H9 (cell line): Measurements from ENCODE around the gene SLC28A3. TPM values are rescaled to one million over a fixed set of nuclear protein-coding genes. Genes with fewer than 3 reads are reported as not detected.

Experiments
- DNase-seq: peaks from one replicate; pipeline ENCODE4 v3.0.0-alpha.2; 2017
- H2AFZ ChIP-seq: one replicate; pipeline ENCODE4 v1.6.1; 2013; ENCODE audit warnings: mild to moderate bottlenecking, low read length, control low read depth, moderate library complexity
- H2AK5ac ChIP-seq: 2 replicates; pipeline ENCODE4 v1.6.1; 2013; ENCODE audit warnings: low read length, control low read depth, mixed read lengths; ENCODE audit not compliant: insufficient read length
- H2BK120ac ChIP-seq: one replicate; pipeline ENCODE4 v1.6.1; 2013; ENCODE audit warnings: low read depth, mild to moderate bottlenecking, low read length, control low read depth, inconsistent platforms; ENCODE audit not compliant: poor library complexity, severe bottlenecking
- H2BK12ac ChIP-seq: 2 replicates; pipeline ENCODE4 v1.6.1; 2013; ENCODE audit warnings: low read length, control low read depth, mixed read lengths, low read depth; ENCODE audit not compliant: insufficient read length
- H2BK15ac ChIP-seq: 2 replicates; pipeline ENCODE4 v1.6.1; 2013; ENCODE audit warnings: low read depth, low read length, control low read depth
- H2BK20ac ChIP-seq: one replicate; pipeline ENCODE4 v1.6.1; 2013; ENCODE audit warnings: low read depth, mild to moderate bottlenecking, low read length, control low read depth, inconsistent platforms; ENCODE audit not compliant: poor library complexity, severe bottlenecking
- H2BK5ac ChIP-seq: 2 replicates; pipeline ENCODE4 v1.6.1; 2013; ENCODE audit warnings: low read length, control low read depth, mixed read lengths; ENCODE audit not compliant: insufficient read length
- H3K14ac ChIP-seq: 2 replicates; pipeline ENCODE4 v1.6.1; 2013; ENCODE audit warnings: low read length, control low read depth; ENCODE audit not compliant: insufficient read depth
- H3K18ac ChIP-seq: 2 replicates; pipeline ENCODE4 v1.6.1; 2013; ENCODE audit warnings: low read depth, mild to moderate bottlenecking, mixed read lengths, low read length, control low read depth; ENCODE audit not compliant: insufficient read length
- H3K23ac ChIP-seq: 2 replicates; pipeline ENCODE4 v1.6.1; 2013; ENCODE audit warnings: low read length, control low read depth, mixed read lengths, low read depth; ENCODE audit not compliant: insufficient read length
- H3K23me2 ChIP-seq: 2 replicates; pipeline ENCODE4 v1.6.1; 2013; ENCODE audit warnings: low read depth, mild to moderate bottlenecking, mixed read lengths, low read length, control low read depth; ENCODE audit not compliant: insufficient read length, poor library complexity, severe bottlenecking
- H3K27ac ChIP-seq: 2 replicates; pipeline ENCODE4 v1.5.1; 2013; ENCODE audit warnings: low read length, control low read depth, mixed read lengths, low read depth; ENCODE audit not compliant: insufficient read length
- H3K27me3 ChIP-seq: 2 replicates; pipeline ENCODE4 v1.6.1; 2013; ENCODE audit warnings: low read length, control low read depth, inconsistent platforms; ENCODE audit not compliant: insufficient read depth
- H3K4ac ChIP-seq: 2 replicates; pipeline ENCODE4 v1.6.1; 2013; ENCODE audit warnings: low read depth, mild to moderate bottlenecking, control low read depth, inconsistent platforms, low read length, moderate library complexity
- H3K4me1 ChIP-seq: 2 replicates; pipeline ENCODE4 v1.6.1; 2013; ENCODE audit warnings: low read length, control low read depth, inconsistent platforms; ENCODE audit not compliant: insufficient read depth
- H3K4me2 ChIP-seq: 2 replicates; pipeline ENCODE4 v1.6.1; 2013; ENCODE audit warnings: low read length, control low read depth, mixed read lengths; ENCODE audit not compliant: insufficient read length, insufficient read depth
- H3K56ac ChIP-seq: 2 replicates; pipeline ENCODE4 v1.6.1; 2013; ENCODE audit warnings: low read depth, mild to moderate bottlenecking, mixed read lengths, low read length, control low read depth; ENCODE audit not compliant: insufficient read length
- H3K79me1 ChIP-seq: 2 replicates; pipeline ENCODE4 v1.6.1; 2013; ENCODE audit warnings: low read depth, mild to moderate bottlenecking, moderate library complexity, low read length, control low read depth, inconsistent platforms; ENCODE audit not compliant: insufficient read depth, poor library complexity, severe bottlenecking
- H3K79me2 ChIP-seq: 2 replicates; pipeline ENCODE4 v1.6.1; 2013; ENCODE audit warnings: low read length, control low read depth, inconsistent platforms; ENCODE audit not compliant: insufficient read depth
- H3K9ac ChIP-seq: 2 replicates; pipeline ENCODE4 v1.6.1; 2013; ENCODE audit warnings: low read length, control low read depth, mixed read lengths; ENCODE audit not compliant: insufficient read length; ENCODE audit errors: extremely low read depth
- H3K9me3 ChIP-seq: one replicate; pipeline ENCODE4 v1.6.1; 2013; ENCODE audit warnings: low read depth, low read length, inconsistent platforms; ENCODE audit not compliant: control insufficient read depth
- H3T11ph ChIP-seq: one replicate; pipeline ENCODE4 v1.6.1; 2013; ENCODE audit warnings: mild to moderate bottlenecking, low read length, control low read depth, inconsistent platforms
- H4K20me1 ChIP-seq: one replicate; pipeline ENCODE4 v1.6.1; 2013; ENCODE audit not compliant: control insufficient read depth, insufficient read length, insufficient read depth
- H4K5ac ChIP-seq: 2 replicates; pipeline ENCODE4 v1.6.1; 2013; ENCODE audit warnings: low read depth, mild to moderate bottlenecking, mixed read lengths, low read length, control low read depth; ENCODE audit not compliant: insufficient read length
- H4K8ac ChIP-seq: replicated peaks from 2 replicates; pipeline ENCODE4 v1.6.1; 2013; ENCODE audit warnings: low read length, control low read depth, mixed read lengths, low read depth; ENCODE audit not compliant: insufficient read length
- H4K91ac ChIP-seq: 2 replicates; pipeline ENCODE4 v1.6.1; 2013; ENCODE audit warnings: low read depth, mild to moderate bottlenecking, moderate library complexity, mixed read lengths, low read length, control low read depth; ENCODE audit not compliant: insufficient read length
- H3K27ac Mint-ChIP-seq, 3 experiments: 2 replicates in 2 of 3; 3 replicates in 1 of 3; pipeline ENCODE4 v1.8.0; 2020 to 2021; ENCODE audit warnings: mixed read lengths in 3 of 3, mild to moderate bottlenecking in 1 of 3, moderate library complexity in 1 of 3
- H3K27me3 Mint-ChIP-seq: 2 replicates; pipeline ENCODE4 v1.8.0; 2021; ENCODE audit warnings: low read depth, mild to moderate bottlenecking, moderate library complexity, mixed read lengths
- H3K36me3 Mint-ChIP-seq, 3 experiments: 2 replicates in 2 of 3; 3 replicates in 1 of 3; pipeline ENCODE4 v1.8.0; 2020 to 2021; ENCODE audit warnings: low read depth in 3 of 3, mixed read lengths in 3 of 3; ENCODE audit not compliant: insufficient read depth in 1 of 3
- H3K4me1 Mint-ChIP-seq, 2 experiments: 2 replicates each; pipeline ENCODE4 v1.8.0; 2020; ENCODE audit warnings: mixed read lengths in 2 of 2
- H3K4me3 Mint-ChIP-seq, 2 experiments: 2 replicates in 1 of 2; 3 replicates in 1 of 2; pipeline ENCODE4 v1.8.0; 2020 to 2021; ENCODE audit warnings: mild to moderate bottlenecking in 2 of 2, mixed read lengths in 2 of 2, moderate library complexity in 1 of 2
- H3K9me3 Mint-ChIP-seq, 2 experiments: 2 replicates in 1 of 2; 3 replicates in 1 of 2; pipeline ENCODE4 v1.8.0; 2020; ENCODE audit warnings: mild to moderate bottlenecking in 2 of 2, mixed read lengths in 2 of 2, moderate library complexity in 1 of 2
- WGBS: extraction: QIAGEN DNeasy Blood & Tissue Kit; methylation state at CpG from one replicate; pipeline ENCODE4 v1.1.7; 2013; ENCODE audit warnings: missing lambda C conversion rate, low lambda C conversion rate, mixed read lengths; ENCODE audit not compliant: insufficient read length; ENCODE audit errors: extremely low coverage; 5-methylcytosine and 5-hydroxymethylcytosine counted together
- total RNA-seq: library from RNA; stranded (reverse); gene quantifications from 2 replicates; pipeline ENCODE4 v1.2.1, GENCODE V29; 2021
- TF ChIP-seq, protein P1 (sequence below): fragments of 200-600 bp; sonication (generic); conservative IDR thresholded peaks from 3 replicates; pipeline ENCODE4 v1.8.0; 2021; ENCODE audit warnings: antibody characterized with exemption, mild to moderate bottlenecking

The SLC28A3 gene
- total RNA-seq, 1 experiment from 2014 or later = not detected

GRCh38 chr9:84241817-84242373 is 98.7 kb downstream of the SLC28A3 start:
- Mint-ChIP-seq H3K27me3 (peaks cover 7% of the 10 kb centered on the region), H3K27ac (no peak overlapping the region), H3K4me3 (no peak overlapping the region), H3K36me3 (peaks cover 5 to 25% (median 14%) of the 10 kb centered on the region in 3 experiments; a peak in 6 of 7 replicates), H3K9me3 (peaks cover 17 to 22% of the 10 kb centered on the region in 2 experiments), H3K4me1 (no peaks in the 10 kb centered on the region)
- Histone ChIP-seq H3K56ac (no peak overlapping the region), H3K4ac (no peak overlapping the region), H3K9ac (no peak overlapping the region), H3K27ac (no peak overlapping the region), H3K4me2 (no peak overlapping the region), H3K14ac (no peak overlapping the region), H2BK15ac (no peak overlapping the region), H2BK5ac (no peak overlapping the region), H3K79me2 (no peaks in the 10 kb centered on the region), H3K23ac (no peak overlapping the region), H4K5ac (no peak overlapping the region), H3K9me3 (no peaks in the 10 kb centered on the region), H3K4me1 (no peaks in the 10 kb centered on the region), H3K23me2 (peaks cover 3% of the 10 kb centered on the region), H3K79me1 (no peaks in the 10 kb centered on the region), H4K20me1 (no peaks in the 10 kb centered on the region), H4K8ac (no peak overlapping the region), H3T11ph (no peak overlapping the region), H2BK12ac (no peak overlapping the region), H3K27me3 (no peaks in the 10 kb centered on the region), H3K18ac (no peak overlapping the region), H2AFZ (no peak overlapping the region), H2BK20ac (no peak overlapping the region), H4K91ac (no peak overlapping the region), H2BK120ac (no peak overlapping the region), H2AK5ac (no peak overlapping the region)
- no peak for DNase-seq
- no CpG with 5 or more reads among the region's 5 CpGs for WGBS
- TF ChIP-seq, protein P1, sequence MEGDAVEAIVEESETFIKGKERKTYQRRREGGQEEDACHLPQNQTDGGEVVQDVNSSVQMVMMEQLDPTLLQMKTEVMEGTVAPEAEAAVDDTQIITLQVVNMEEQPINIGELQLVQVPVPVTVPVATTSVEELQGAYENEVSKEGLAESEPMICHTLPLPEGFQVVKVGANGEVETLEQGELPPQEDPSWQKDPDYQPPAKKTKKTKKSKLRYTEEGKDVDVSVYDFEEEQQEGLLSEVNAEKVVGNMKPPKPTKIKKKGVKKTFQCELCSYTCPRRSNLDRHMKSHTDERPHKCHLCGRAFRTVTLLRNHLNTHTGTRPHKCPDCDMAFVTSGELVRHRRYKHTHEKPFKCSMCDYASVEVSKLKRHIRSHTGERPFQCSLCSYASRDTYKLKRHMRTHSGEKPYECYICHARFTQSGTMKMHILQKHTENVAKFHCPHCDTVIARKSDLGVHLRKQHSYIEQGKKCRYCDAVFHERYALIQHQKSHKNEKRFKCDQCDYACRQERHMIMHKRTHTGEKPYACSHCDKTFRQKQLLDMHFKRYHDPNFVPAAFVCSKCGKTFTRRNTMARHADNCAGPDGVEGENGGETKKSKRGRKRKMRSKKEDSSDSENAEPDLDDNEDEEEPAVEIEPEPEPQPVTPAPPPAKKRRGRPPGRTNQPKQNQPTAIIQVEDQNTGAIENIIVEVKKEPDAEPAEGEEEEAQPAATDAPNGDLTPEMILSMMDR = no peak
